ENCODE results near the gene PAK4. TPM values are rescaled to one million over a fixed set of nuclear protein-coding genes. Genes with fewer than 3 reads are reported as not detected.

PAK4 gene
- total RNA-seq, 1 experiment from 2014 or later: 55.2 TPM

DNA sequence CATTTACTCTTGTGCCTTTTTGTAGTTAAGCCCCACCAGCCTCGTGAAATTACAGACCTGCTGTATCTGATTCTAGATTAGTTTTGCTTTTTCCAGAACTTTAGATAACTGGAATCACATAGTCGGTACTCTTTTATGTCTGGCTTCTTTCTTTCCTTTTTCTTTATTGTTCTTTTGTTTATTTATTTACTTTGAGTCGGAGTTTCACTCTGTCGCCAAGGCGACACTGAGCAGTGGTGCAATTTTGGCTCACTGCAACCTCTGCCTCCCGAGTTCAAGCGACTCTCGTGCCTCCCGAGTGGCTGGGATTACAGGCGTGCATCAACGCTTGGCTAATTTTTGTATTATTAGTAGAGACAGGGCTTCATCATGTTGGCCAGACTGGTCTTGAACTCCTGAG, 65.2 kb downstream of the PAK4 start:
- H3K4me1 ChIP-seq (ENCODE audit: insufficient read depth, low read length, poor library complexity, severe bottlenecking): no peaks in the 10 kb centered on the region
- no peak for TF ChIP-seq EZH2 (IDR thresholded peaks at IDR 0.05; ENCODE audit: borderline replicate concordance, low read depth, low read length, poor library complexity, severe bottlenecking)
- TF ChIP-seq, protein P1, sequence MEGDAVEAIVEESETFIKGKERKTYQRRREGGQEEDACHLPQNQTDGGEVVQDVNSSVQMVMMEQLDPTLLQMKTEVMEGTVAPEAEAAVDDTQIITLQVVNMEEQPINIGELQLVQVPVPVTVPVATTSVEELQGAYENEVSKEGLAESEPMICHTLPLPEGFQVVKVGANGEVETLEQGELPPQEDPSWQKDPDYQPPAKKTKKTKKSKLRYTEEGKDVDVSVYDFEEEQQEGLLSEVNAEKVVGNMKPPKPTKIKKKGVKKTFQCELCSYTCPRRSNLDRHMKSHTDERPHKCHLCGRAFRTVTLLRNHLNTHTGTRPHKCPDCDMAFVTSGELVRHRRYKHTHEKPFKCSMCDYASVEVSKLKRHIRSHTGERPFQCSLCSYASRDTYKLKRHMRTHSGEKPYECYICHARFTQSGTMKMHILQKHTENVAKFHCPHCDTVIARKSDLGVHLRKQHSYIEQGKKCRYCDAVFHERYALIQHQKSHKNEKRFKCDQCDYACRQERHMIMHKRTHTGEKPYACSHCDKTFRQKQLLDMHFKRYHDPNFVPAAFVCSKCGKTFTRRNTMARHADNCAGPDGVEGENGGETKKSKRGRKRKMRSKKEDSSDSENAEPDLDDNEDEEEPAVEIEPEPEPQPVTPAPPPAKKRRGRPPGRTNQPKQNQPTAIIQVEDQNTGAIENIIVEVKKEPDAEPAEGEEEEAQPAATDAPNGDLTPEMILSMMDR (conservative IDR thresholded peaks at IDR 0.05; ENCODE audit: low read depth, low read length): no peak
- intact Hi-C loops (cut with micrococcal nuclease; ENCODE audit: unreplicated experiment): no loop called here
- DNase-seq (ENCODE audit: low spot score): no peak
- ChIA-PET POLR2A (ENCODE audit: low non-redundant PET) (no interaction called here), CTCF (no interaction called here)
- H3K4me3 ChIP-seq (ENCODE audit: low read depth, low read length, poor library complexity, severe bottlenecking): no peak overlapping the region
- peaks cover 6% of the 10 kb centered on the region for H3K27me3 ChIP-seq (replicated peaks; ENCODE audit: insufficient read depth, low read depth, low read length, poor library complexity)
- H3K9me3 ChIP-seq (ENCODE audit: low read depth, low read length, poor library complexity, severe bottlenecking): no peaks in the 10 kb centered on the region
- H3K27ac ChIP-seq (ENCODE audit: low read depth, low read length, poor library complexity, severe bottlenecking): no peak overlapping the region
- BruUV-seq (replicated peaks): no TSS peak
- no peaks in the 10 kb centered on the region for H3K36me3 ChIP-seq (ENCODE audit: insufficient read depth, low read length, poor library complexity, severe bottlenecking)

GRCh38 chr19:39192846-39193245, 67.3 kb downstream of the PAK4 start:
- no peak for DNase-seq (ENCODE audit: low spot score)
- ChIA-PET CTCF (no interaction called here), POLR2A (ENCODE audit: low non-redundant PET) (no interaction called here)
- BruUV-seq (replicated peaks): no TSS peak
- Histone ChIP-seq H3K4me1 (ENCODE audit: insufficient read depth, low read length, poor library complexity, severe bottlenecking) (no peaks in the 10 kb centered on the region), H3K27ac (ENCODE audit: low read depth, low read length, poor library complexity, severe bottlenecking) (no peak overlapping the region), H3K36me3 (ENCODE audit: insufficient read depth, low read length, poor library complexity, severe bottlenecking) (no peaks in the 10 kb centered on the region), H3K9me3 (ENCODE audit: low read depth, low read length, poor library complexity, severe bottlenecking) (no peaks in the 10 kb centered on the region), H3K27me3 (replicated peaks; ENCODE audit: insufficient read depth, low read depth, low read length, poor library complexity) (peaks cover 27% of the 10 kb centered on the region), H3K4me3 (ENCODE audit: low read depth, low read length, poor library complexity, severe bottlenecking) (no peak overlapping the region)
- intact Hi-C loops (cut with micrococcal nuclease; ENCODE audit: unreplicated experiment): no loop called here
- TF ChIP-seq, protein P1 (conservative IDR thresholded peaks at IDR 0.05; ENCODE audit: low read depth, low read length): no peak
- no peak for TF ChIP-seq EZH2 (IDR thresholded peaks at IDR 0.05; ENCODE audit: borderline replicate concordance, low read depth, low read length, poor library complexity, severe bottlenecking)

- Histone ChIP-seq H3K27me3 (replicated peaks; ENCODE audit: insufficient read depth, low read depth, low read length, poor library complexity) (peaks cover 36% of the 10 kb centered on the region), H3K4me3 (ENCODE audit: low read depth, low read length, poor library complexity, severe bottlenecking) (no peak overlapping the region), H3K27ac (ENCODE audit: low read depth, low read length, poor library complexity, severe bottlenecking) (no peak overlapping the region), H3K9me3 (ENCODE audit: low read depth, low read length, poor library complexity, severe bottlenecking) (no peaks in the 10 kb centered on the region), H3K36me3 (ENCODE audit: insufficient read depth, low read length, poor library complexity, severe bottlenecking) (no peaks in the 10 kb centered on the region), H3K4me1 (ENCODE audit: insufficient read depth, low read length, poor library complexity, severe bottlenecking) (no peaks in the 10 kb centered on the region)
- DNase-seq (ENCODE audit: low spot score): no peak
- POLR2A ChIA-PET (ENCODE audit: low non-redundant PET): no interaction called here
- intact Hi-C loops (cut with micrococcal nuclease; ENCODE audit: unreplicated experiment): no loop called here
- CTCF ChIA-PET: no interaction called here
- TF ChIP-seq EZH2 (IDR thresholded peaks at IDR 0.05; ENCODE audit: borderline replicate concordance, low read depth, low read length, poor library complexity, severe bottlenecking): no peak
- TF ChIP-seq, protein P1 (conservative IDR thresholded peaks at IDR 0.05; ENCODE audit: low read depth, low read length): no peak
- BruUV-seq (replicated peaks): no TSS peak
Observed at GRCh38 chr19:39193803-39194202, 68.2 kb downstream of the PAK4 start.

Measured in A673 (cell line).